ENCODE measurements around the gene TWIST2. TPM values are rescaled to one million over a fixed set of nuclear protein-coding genes. Genes with fewer than 3 reads are reported as not detected.

The TWIST2 gene
- total RNA-seq, 1 experiment from 2014 or later: 0.22 TPM

DNA sequence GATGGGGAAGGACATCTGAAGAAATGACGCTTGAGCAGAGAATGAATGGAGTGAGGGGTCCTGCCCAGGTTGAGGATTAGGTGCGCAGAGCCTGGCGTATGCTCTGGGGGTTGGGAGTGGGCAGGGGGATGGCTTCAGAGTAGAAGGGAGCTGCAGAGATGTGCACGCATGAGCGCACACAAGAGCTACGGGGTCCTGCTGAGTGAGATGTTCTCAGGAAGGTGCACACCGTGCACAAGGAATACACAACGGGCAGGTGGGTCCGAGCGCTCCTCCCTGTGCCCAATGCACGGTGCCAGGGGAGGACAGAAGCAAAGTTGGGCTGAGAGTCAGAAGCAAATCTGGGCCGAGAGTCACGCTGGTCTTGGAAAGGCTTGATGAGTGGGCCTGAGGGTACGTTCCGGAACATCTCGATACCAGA, 25.5 kb downstream of the TWIST2 start:
- Histone ChIP-seq H3K9ac (ENCODE audit: extremely low read depth, insufficient read length, low read length) (no peak overlapping the region), H2AK5ac (ENCODE audit: insufficient read length, low read length) (no peak overlapping the region), H3K4me1 (ENCODE audit: insufficient read depth, low read length) (no peaks in the 10 kb centered on the region), H4K20me1 (ENCODE audit: control insufficient read depth, insufficient read depth, insufficient read length) (no peaks in the 10 kb centered on the region), H2BK12ac (ENCODE audit: insufficient read length, low read depth, low read length) (no peak overlapping the region), H3K23ac (ENCODE audit: insufficient read length, low read depth, low read length) (no peak overlapping the region), H3K27ac (ENCODE audit: insufficient read length, low read depth, low read length) (no peak overlapping the region), H2AFZ (ENCODE audit: low read length) (no peak overlapping the region), H2BK5ac (ENCODE audit: insufficient read length, low read length) (no peak overlapping the region), H2BK20ac (ENCODE audit: low read depth, low read length, poor library complexity, severe bottlenecking) (no peak overlapping the region), H3T11ph (ENCODE audit: low read length) (no peak overlapping the region), H3K56ac (ENCODE audit: insufficient read length, low read depth, low read length) (no peak overlapping the region), H3K18ac (ENCODE audit: insufficient read length, low read depth, low read length) (no peak overlapping the region), H3K23me2 (ENCODE audit: insufficient read length, low read depth, low read length, poor library complexity, severe bottlenecking) (no peaks in the 10 kb centered on the region), H3K4me2 (ENCODE audit: insufficient read depth, insufficient read length, low read length) (no peak overlapping the region), H2BK120ac (ENCODE audit: low read depth, low read length, poor library complexity, severe bottlenecking) (no peak overlapping the region), H3K4ac (ENCODE audit: low read depth, low read length) (no peak overlapping the region), H4K8ac (replicated peaks; ENCODE audit: insufficient read length, low read depth, low read length) (no peak overlapping the region), H2BK15ac (ENCODE audit: low read depth, low read length) (no peak overlapping the region), H3K27me3 (ENCODE audit: insufficient read depth, low read length) (no peaks in the 10 kb centered on the region), H3K79me1 (ENCODE audit: insufficient read depth, low read depth, low read length, poor library complexity, severe bottlenecking) (no peaks in the 10 kb centered on the region), H4K5ac (ENCODE audit: insufficient read length, low read depth, low read length) (no peak overlapping the region), H3K9me3 (ENCODE audit: control insufficient read depth, low read depth, low read length) (no peaks in the 10 kb centered on the region), H3K14ac (ENCODE audit: insufficient read depth, low read length) (no peak overlapping the region), H3K79me2 (ENCODE audit: insufficient read depth, low read length) (no peaks in the 10 kb centered on the region), H4K91ac (ENCODE audit: insufficient read length, low read depth, low read length) (no peak overlapping the region)
- no peak overlapping the region for H3K4me3 Mint-ChIP-seq
- no CpG with 5 or more reads among the region's 16 CpGs for WGBS (ENCODE audit: extremely low coverage, insufficient read length, low lambda C conversion rate)
- no peak for DNase-seq
- H3K27ac Mint-ChIP-seq: no peak overlapping the region; a peak in 1 of 7 replicates
- no peaks in the 10 kb centered on the region for H3K36me3 Mint-ChIP-seq (ENCODE audit: insufficient read depth in 1 of 3, low read depth in 3 of 3)
- H3K27me3 Mint-ChIP-seq (ENCODE audit: low read depth): peaks cover 19% of the 10 kb centered on the region
- TF ChIP-seq CTCF (conservative IDR thresholded peaks at IDR 0.05): no peak
- H3K9me3 Mint-ChIP-seq: peaks cover 0 to 6% of the 10 kb centered on the region in 2 experiments; a peak in 2 of 5 replicates
- 0 out of 4 replicates have a peak, but pooled peaks cover 0 to 4% of the 10 kb centered on the region in 2 experiments for H3K4me1 Mint-ChIP-seq

Measured in H9 (cell line).